IPS-15b (cell line): Measurements from ENCODE around the gene WASF2.

ENCODE experiments used
- H3K27me3 ChIP-seq: one replicate; pipeline ENCODE4 v1.6.1; 2013; ENCODE audit warnings: low read length; ENCODE audit not compliant: control insufficient read depth, insufficient read depth
- H3K36me3 ChIP-seq: one replicate; pipeline ENCODE4 v1.6.1; 2013; ENCODE audit warnings: low read length; ENCODE audit not compliant: control insufficient read depth, insufficient read depth
- H3K4me1 ChIP-seq: one replicate; pipeline ENCODE4 v1.6.1; 2013; ENCODE audit warnings: mild to moderate bottlenecking, low read length; ENCODE audit not compliant: control insufficient read depth, insufficient read depth
- H3K4me3 ChIP-seq: one replicate; pipeline ENCODE4 v1.5.1; 2013; ENCODE audit warnings: low read depth, low read length
- H3K9ac ChIP-seq: one replicate; pipeline ENCODE4 v1.6.1; 2013; ENCODE audit warnings: low read depth, mild to moderate bottlenecking, low read length
- H3K9me3 ChIP-seq: one replicate; pipeline ENCODE4 v1.6.1; 2013; ENCODE audit warnings: mild to moderate bottlenecking, low read length; ENCODE audit not compliant: control insufficient read depth, insufficient read depth

The WASF2 gene

DNA sequence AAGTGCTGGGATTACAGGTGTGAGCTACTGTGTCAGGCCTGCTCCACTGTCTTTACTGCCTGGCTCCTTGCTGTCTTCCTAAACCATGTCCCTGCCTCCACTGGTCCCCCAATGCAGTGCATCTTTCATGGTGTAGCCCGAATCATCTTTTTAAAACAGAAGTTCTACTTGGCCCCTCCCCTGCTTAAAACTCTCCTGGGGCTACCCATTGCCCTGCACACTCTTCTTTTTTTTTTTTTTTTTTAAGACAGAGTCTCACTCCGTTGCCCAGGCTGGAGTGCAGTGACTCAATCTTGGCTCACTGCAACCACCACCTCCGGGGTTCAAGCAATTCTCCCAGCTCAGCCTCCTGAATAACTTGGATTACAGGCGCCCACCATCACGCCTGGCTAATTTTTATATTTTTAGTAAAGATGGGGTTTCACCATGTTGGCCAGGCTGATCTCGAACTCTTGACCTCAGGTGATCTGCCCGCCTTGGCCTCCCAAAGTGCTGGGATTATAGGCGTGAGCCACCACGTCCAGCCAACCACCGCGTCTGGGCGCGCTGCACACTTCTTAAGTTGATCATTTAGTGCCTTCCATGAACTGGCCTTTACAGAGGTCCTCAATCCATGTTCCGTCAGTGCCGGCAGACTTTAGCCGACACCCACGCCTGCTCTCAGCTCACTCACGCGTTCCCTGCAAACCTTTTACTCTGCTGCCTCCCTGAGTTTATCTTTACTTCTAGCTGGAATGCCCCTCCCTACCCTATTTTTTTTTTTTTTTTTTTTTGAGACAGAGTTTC lies 117.8 kb downstream of the WASF2 start:
- H3K36me3 ChIP-seq, result no peaks in the 10 kb centered on the region
- H3K4me3 ChIP-seq, result no peak overlapping the region
- H3K9me3 ChIP-seq, result no peaks in the 10 kb centered on the region
- no peak overlapping the region for H3K9ac ChIP-seq
- H3K27me3 ChIP-seq, result no peaks in the 10 kb centered on the region
- peaks cover 2% of the 10 kb centered on the region for H3K4me1 ChIP-seq

DNA sequence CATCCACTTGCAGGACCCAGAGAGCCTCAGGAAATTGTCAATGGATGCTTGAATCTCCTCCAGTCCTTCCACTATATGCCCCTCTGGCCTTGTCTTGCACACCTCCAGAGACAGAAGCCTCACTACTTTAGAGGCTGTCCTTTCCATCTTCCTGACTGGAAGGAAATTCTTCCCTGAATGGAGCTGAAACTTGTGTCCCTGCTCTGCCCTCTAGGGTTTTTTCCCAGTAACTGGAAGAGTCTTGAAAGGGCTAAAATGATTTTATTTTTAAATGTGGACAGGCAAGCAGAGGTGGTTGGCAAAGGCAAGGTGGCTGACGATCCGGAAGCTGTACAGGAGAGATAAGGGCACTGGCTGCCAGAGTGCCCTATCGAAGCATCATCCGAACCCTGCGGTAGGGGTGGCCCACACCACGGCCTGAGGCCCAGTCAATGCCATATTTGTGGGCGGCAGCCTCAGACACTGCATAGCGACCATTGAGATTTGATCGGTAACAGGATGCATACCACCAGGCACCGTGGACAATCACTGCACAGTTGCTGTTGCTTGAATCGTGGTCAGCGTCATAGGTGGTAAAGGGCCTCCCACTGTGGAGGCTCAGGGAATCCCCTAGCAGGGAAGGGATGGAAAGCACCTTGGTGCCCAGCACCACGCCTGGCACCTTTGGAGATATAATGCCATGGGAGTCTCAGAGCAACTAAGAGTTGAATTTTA lies 120.9 kb downstream of the WASF2 start:
- H3K36me3 ChIP-seq, result no peaks in the 10 kb centered on the region
- H3K27me3 ChIP-seq, result no peaks in the 10 kb centered on the region
- H3K4me3 ChIP-seq, result no peak overlapping the region
- H3K4me1 ChIP-seq, result peaks cover 13% of the 10 kb centered on the region
- no peak overlapping the region for H3K9ac ChIP-seq
- no peaks in the 10 kb centered on the region for H3K9me3 ChIP-seq

DNA sequence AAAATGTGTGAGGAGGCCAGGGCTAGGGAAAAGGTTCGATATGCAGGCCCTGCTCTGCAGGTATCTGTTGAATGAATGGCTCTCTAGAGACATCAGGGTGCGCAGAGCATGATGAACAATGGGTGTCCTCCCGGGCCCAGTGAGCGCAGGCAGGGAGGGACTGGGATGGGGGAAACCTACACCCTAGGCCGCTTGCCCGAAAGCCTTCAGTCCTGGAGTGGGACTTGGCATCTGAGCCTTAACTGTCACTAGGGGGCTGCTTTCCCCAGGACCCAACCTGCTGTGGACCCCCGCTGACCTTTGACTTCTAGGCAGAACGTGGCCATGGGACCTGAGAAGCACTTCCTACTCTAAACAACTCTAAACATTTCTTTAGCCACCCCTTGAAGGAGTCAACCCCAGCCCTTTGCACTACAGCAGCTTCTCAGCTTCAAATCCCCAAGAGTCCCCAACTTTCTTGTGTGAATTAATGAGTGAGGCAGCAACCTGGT lies 122.8 kb downstream of the WASF2 start:
- H3K4me3 ChIP-seq, result peak overlapping the region; percentile 75

DNA sequence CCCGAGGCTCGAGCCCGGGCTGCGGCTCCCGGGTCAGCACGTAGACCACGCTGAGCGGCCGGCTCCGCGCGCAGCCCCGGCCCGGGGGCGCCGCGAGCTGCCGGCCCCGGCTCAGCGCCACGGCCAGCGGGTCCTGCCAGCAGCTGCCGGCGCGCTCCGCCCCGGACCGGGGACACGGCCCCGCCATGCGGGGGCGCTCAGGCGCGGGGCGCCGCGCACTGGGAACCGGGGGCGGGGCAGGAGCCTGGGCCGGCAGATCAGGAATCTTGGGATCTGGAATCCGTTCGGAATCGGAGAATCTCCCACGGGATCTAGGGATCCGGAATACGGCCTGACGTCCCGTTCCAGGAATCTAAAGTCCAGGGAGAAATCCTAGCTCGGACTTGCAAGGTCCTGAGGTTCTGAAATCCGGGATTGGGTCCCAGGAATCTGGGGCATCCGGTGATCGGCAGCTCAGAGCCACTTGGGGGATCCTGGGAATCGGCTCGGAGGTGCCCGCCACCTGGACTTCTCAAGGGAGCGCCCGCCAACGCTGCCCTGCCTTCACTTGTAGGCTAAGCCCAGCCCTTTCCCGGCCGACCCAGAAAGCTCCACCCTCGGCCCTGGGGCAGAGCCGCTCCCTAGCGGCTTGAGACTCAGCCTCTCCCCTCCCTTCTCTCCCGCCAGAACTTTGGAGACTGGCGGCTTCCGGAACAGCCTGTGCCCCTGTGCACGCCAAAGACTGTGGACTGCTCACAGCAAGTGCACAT lies 123.4 kb downstream of the WASF2 start, which contains the start of gene MAP3K6:
MAP3K6 (minus strand) TSS at position 551 of the 749 bp plus-strand sequence; CDS start at position 187, 364 bp downstream.
- H3K27me3 ChIP-seq, result peaks cover 9% of the 10 kb centered on the region
- peak within 1 kb of the TSS; percentile 75 for H3K4me3 ChIP-seq
- no peaks in the 10 kb centered on the region for H3K9me3 ChIP-seq
- no peaks in the 10 kb centered on the region for H3K36me3 ChIP-seq
- peaks cover 13% of the 10 kb centered on the region for H3K4me1 ChIP-seq
- H3K9ac ChIP-seq, result peak within 1 kb of the TSS; percentile 24

More for the DNA sequence above, 122.8 kb downstream of the WASF2 start:
- Histone ChIP-seq H3K36me3 (no peaks in the 10 kb centered on the region), H3K9me3 (no peaks in the 10 kb centered on the region), H3K9ac (peak overlapping the region; percentile 24), H3K4me1 (peaks cover 13% of the 10 kb centered on the region), H3K27me3 (peaks cover 3% of the 10 kb centered on the region)

DNA sequence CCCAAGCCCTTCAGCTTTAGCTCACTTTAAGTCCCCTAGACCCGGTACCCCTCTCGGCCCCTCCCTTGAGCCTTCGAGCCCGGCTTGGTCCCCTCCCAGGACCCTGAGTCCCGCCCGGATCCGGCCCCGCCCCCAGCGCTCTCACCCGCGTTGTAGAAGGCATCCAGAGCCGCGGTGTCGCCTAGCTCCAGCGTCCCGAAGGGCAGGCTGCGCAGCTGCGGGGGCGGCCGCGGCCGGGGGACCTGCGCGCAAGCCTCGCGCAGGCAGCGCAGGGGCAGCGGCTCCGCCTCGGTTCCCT lies 123.9 kb downstream of the WASF2 start:
- Histone ChIP-seq H3K4me1 (peaks cover 13% of the 10 kb centered on the region), H3K27me3 (peaks cover 14% of the 10 kb centered on the region), H3K4me3 (peak overlapping the region; percentile 75), H3K9ac (no peak overlapping the region), H3K36me3 (no peaks in the 10 kb centered on the region), H3K9me3 (no peaks in the 10 kb centered on the region)

DNA sequence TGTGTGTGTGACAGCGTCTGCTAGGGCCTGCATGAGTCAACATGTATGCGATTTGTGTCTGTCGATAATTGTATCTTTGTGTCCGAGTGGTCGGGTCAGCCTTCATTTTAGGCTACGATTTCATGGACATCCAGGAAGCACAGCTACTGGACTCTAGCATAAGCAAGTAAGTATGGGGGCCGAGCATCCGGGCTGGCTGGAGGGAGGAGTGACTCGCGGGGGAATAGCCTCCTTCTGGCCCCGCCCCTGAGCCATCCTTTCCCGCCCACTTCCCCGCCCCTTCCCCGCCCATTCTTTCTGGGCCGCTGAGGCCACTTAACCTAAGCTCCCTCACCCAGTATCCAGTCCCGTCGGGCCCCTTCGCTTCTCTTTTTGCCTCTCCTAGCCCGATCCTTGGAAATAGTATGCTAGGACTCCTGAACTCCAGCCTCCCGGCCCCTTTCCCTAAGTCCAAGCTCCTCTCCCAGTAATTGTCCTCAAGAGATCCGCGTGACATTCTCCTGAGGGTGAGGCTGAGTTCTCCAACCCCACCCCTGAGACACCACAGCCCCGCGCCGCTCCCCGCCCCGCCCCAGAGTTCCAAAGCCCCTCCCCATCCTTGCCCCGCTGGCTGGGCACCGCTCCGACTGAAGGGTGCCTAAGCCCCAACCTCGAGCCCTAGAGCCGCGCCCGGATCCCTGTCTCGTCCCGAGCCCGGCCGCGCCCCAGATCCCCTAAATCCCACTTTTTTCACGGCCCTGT lies 124.4 kb downstream of the WASF2 start:
- Histone ChIP-seq H3K9me3 (no peaks in the 10 kb centered on the region), H3K9ac (no peak overlapping the region), H3K4me3 (peak overlapping the region; percentile 75), H3K4me1 (peaks cover 13% of the 10 kb centered on the region), H3K27me3 (peaks cover 20% of the 10 kb centered on the region), H3K36me3 (no peaks in the 10 kb centered on the region)

DNA sequence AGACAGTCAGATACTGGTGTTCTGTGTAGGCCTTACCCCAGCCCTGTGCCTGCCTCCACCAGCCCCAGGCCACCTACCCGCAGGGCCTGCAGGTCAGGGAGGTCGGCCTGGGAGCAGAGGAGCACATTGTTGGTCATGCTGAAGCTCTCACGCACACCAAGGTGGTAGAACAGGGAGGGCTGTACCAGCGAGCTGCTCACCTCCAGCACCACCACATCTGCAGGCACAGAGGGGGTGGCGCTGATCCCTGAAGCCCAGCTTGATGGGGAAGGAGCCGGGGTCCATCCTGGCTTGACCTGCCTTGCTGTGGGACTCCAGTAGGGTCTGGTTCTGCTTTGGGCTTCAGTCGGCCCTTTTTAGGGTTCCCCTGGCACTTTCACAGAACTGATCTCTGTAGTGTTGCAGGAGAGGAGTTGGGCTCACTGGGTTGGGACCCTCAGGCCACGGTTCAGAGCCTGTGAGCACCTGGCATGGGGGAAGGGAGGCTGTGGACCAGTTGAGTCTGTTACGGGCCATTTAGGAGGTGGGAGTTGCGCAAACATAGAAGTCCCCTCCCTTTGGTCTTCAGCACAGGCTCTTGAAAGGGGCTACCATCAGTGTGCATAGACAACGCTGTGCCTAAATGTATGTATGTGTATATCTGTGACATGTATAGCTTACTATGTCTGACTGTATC lies 125.1 kb downstream of the WASF2 start:
- no peak overlapping the region for H3K9ac ChIP-seq
- no peaks in the 10 kb centered on the region for H3K9me3 ChIP-seq
- H3K36me3 ChIP-seq, result no peaks in the 10 kb centered on the region
- peaks cover 25% of the 10 kb centered on the region for H3K27me3 ChIP-seq
- peaks cover 13% of the 10 kb centered on the region for H3K4me1 ChIP-seq
- H3K4me3 ChIP-seq, result peak overlapping the region; percentile 75

DNA sequence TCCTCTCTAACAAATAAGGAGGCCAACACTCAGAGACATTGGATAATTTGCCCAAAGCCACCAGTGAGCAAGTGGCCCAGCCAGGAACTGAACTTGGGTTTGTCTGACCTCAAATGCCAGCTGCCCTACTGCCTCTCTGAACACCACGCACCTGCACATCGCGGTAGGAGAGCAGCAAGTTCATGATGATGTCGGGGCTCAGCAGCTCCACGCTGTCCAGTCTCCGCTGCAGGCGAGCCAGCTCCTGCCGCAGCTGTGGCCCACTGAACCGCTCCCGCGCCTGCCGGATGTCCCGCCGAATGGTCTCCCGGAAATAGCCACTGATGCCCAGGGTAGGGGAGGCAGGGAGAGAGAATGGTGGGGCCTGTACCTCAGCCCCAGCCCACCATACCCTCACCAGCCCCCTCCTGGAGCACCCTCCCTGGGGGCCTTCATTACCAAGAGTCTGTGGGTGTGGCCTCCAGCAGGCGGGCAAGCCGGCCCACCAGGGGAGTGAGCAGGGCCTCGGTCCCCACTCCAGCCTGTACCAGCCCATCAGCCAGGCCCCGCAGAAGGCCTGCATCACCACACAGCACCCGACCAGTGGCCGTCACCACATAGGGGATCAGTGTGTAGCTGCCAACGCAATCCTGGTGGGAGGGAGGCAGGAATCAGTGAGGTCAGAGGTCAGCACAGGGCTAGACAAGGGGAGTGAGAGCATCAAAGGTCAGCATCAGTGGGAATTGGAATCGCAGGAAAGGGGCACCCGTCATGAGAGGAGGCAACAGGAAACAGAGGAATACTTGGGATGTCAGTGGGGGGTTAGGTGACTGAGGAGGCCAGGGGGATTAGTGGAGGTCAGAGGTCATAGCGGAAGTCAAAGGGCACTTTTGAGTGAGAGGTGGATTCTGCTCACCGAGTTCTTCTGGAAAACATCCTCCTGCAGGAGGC lies 125.9 kb downstream of the WASF2 start:
- Histone ChIP-seq H3K9me3 (no peaks in the 10 kb centered on the region), H3K36me3 (no peaks in the 10 kb centered on the region), H3K4me1 (peaks cover 11% of the 10 kb centered on the region), H3K9ac (no peak overlapping the region), H3K27me3 (peaks cover 33% of the 10 kb centered on the region), H3K4me3 (no peak overlapping the region)

DNA sequence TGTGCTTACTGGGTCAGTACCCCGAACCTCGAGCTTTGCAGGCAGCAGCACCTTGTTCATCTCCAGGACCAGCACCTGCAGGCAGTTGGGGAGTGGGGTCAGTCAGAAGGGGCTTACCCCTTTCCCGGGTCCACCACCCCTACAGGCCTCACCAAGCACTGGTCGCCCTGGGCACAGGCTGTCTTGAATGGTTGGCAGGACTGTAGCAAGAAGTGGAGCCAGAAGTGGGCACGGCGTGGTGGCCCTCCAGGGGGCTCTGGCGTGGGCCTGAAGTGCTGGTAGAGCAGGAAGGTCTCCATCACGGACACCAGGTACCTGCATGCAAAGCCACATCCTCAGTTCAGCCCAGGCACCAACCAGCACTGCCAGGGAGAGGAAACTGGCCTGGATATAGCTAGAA lies 128.4 kb downstream of the WASF2 start:
- Histone ChIP-seq H3K36me3 (no peaks in the 10 kb centered on the region), H3K27me3 (peaks cover 48% of the 10 kb centered on the region), H3K9ac (no peak overlapping the region), H3K4me1 (peaks cover 13% of the 10 kb centered on the region), H3K9me3 (no peaks in the 10 kb centered on the region), H3K4me3 (peak overlapping the region; percentile 77)

DNA sequence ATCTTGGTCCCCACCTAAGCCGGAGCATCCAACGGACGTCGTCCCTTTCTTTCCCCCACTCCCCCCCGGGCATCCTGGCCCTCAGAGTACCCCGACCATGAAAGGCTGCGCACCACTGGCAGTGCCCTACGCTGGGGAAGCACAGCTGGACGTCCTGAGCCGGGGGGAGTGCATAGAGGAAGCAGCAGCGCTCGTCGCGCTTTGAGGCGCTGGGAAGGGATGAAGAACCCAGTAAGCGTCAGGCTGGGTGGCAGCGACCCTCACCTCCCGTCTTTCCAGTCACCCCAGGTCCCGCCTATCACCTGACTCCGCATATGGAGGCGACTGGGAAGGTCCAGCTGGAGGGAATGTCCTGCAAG lies 128.9 kb downstream of the WASF2 start:
- Histone ChIP-seq H3K4me3 (peak overlapping the region; percentile 77), H3K9me3 (no peaks in the 10 kb centered on the region), H3K27me3 (peaks cover 48% of the 10 kb centered on the region), H3K36me3 (no peaks in the 10 kb centered on the region), H3K4me1 (peaks cover 13% of the 10 kb centered on the region), H3K9ac (no peak overlapping the region)
